Gastroesophageal sphincter (tissue), 3 donors: ENCODE measurements around the gene DLGAP4.

ENCODE experiments used
- CTCF ChIP-seq, 4 experiments: fragments of 200-600 bp in 2 of 4; fragments of 450-650 bp in 2 of 4; sonication (generic) in 1 of 4; IDR thresholded peaks; one replicate each; pipeline ENCODE4 v1.5.1; 2017 to 2019; ENCODE audit warnings: antibody characterized with exemption in 4 of 4, mild to moderate bottlenecking in 2 of 4, moderate library complexity in 2 of 4
- EP300 ChIP-seq: sonication (generic); formaldehyde crosslinking; IDR thresholded peaks from one replicate; pipeline ENCODE4 v1.6.1; 2017; ENCODE audit warnings: antibody characterized with exemption, mild to moderate bottlenecking
- POLR2AphosphoS5 ChIP-seq: sonication (generic); formaldehyde crosslinking; IDR thresholded peaks from one replicate; pipeline ENCODE4 v1.6.1; 2017; ENCODE audit warnings: antibody characterized with exemption

- TF ChIP-seq POLR2AphosphoS5 (no peak), CTCF (IDR thresholded peaks at IDR 0.05) (no peak), EP300 (no peak)
These were observed 139.7 kb downstream of the DLGAP4 start for GRCh38 chr20:36445847-36446246.
